Activated CD8-positive, alpha-beta T cell treated with anti-CD3 and anti-CD28 coated beads, Interleukin-2, amount 10 ng/mL, durations not matched to agents 7 days and 5 days (primary cell): Measurements from ENCODE around the gene BICD1. TPM values are rescaled to one million over a fixed set of nuclear protein-coding genes. Genes with fewer than 3 reads are reported as not detected.

Source experiments
- ATAC-seq: fragments of 150-1000 bp; cut with Tn5 transposase; one replicate; pipeline ENCODE4 v1.10.0; 2021; ENCODE audit warnings: moderate library complexity
- CTCF ChIA-PET: fragments of 350-600 bp; sonication (Branson Sonifier 250); formaldehyde crosslinking; loops from one replicate; lab custom pipeline; 2021; ENCODE audit warnings: antibody characterized with exemption; lab: Charles Lee
- POLR2A ChIA-PET: fragments of 350-600 bp; sonication (Branson Sonifier 250); formaldehyde crosslinking; loops from one replicate; lab custom pipeline; 2021; ENCODE audit warnings: antibody characterized with exemption; lab: Charles Lee
- DNase-seq: peaks from one replicate; pipeline ENCODE4 v3.0.0-alpha.2; 2020
- H3K27ac Mint-ChIP-seq: one replicate; pipeline ENCODE4 v1.8.0; 2021; ENCODE audit warnings: mild to moderate bottlenecking, mixed read lengths
- H3K27me3 Mint-ChIP-seq: one replicate; pipeline ENCODE4 v1.8.0; 2021; ENCODE audit warnings: low read depth, mixed read lengths
- H3K36me3 Mint-ChIP-seq: one replicate; pipeline ENCODE4 v1.8.0; 2021; ENCODE audit warnings: low read depth, mixed read lengths
- H3K4me1 Mint-ChIP-seq: one replicate; pipeline ENCODE4 v1.8.0; 2021; ENCODE audit warnings: low read depth, mixed read lengths
- H3K4me3 Mint-ChIP-seq: one replicate; pipeline ENCODE4 v1.8.0; 2021; ENCODE audit warnings: mild to moderate bottlenecking, mixed read lengths
- H3K9me3 Mint-ChIP-seq: one replicate; pipeline ENCODE4 v1.8.0; 2022; ENCODE audit warnings: mixed read lengths; ENCODE audit not compliant: insufficient read depth
- total RNA-seq, 2 experiments: library from RNA; stranded (reverse); gene quantifications; one replicate each; pipeline ENCODE4 v1.2.3, GENCODE V29; 2021

Gene BICD1
- total RNA-seq, 2 experiments from 2014 or later = 16.8 to 17.6 TPM

DNA sequence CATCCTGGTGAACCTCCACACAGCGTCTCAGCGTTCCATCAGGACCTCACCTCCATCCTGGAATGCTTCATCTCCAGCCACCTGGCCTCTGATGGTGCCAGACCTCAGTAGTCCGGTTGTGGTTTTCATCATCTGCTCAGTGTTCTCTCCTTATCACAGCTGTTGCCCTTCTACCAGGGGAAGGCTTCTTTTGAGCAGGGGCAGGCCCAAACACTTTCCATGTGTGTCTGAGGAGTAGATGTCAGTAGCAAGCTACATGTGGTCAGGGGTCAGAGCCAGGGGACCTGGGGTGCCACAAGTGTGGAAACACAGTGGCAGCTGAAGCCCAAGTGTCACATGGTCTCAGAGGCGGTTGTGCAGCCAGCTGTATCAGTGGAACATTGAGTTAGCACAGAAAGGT is 262.6 kb downstream of the BICD1 start:
- H3K27ac Mint-ChIP-seq = no peak overlapping the region
- POLR2A ChIA-PET = no interaction called here
- no peaks in the 10 kb centered on the region for H3K36me3 Mint-ChIP-seq
- H3K4me1 Mint-ChIP-seq = no peaks in the 10 kb centered on the region
- ATAC-seq = no peak
- no peak for DNase-seq
- no peaks in the 10 kb centered on the region for H3K9me3 Mint-ChIP-seq
- H3K4me3 Mint-ChIP-seq = no peak overlapping the region
- CTCF ChIA-PET = no interaction called here
- no peaks in the 10 kb centered on the region for H3K27me3 Mint-ChIP-seq

- CTCF ChIA-PET = interaction anchor here (0.9 kb wide), 1 partner anchor 11 kb away, joined by 3 read pairs; no protein-coding TSS in a partner anchor
- Mint-ChIP-seq H3K27me3 (no peaks in the 10 kb centered on the region), H3K27ac (no peak overlapping the region), H3K4me3 (no peak overlapping the region), H3K9me3 (no peaks in the 10 kb centered on the region), H3K4me1 (no peaks in the 10 kb centered on the region), H3K36me3 (no peaks in the 10 kb centered on the region)
- POLR2A ChIA-PET = no interaction called here
- ATAC-seq (no peak), DNase-seq (no peak)
Measured at GRCh38 chr12:32377344-32378055, 270.9 kb downstream of the BICD1 start.

- H3K27me3 Mint-ChIP-seq = peaks cover 2% of the 10 kb centered on the region
- ChIA-PET CTCF (no interaction called here), POLR2A (no interaction called here)
- H3K36me3 Mint-ChIP-seq = no peaks in the 10 kb centered on the region
- no peak for DNase-seq
- no peak overlapping the region for H3K4me3 Mint-ChIP-seq
- no peaks in the 10 kb centered on the region for H3K9me3 Mint-ChIP-seq
- H3K27ac Mint-ChIP-seq = no peak overlapping the region
- H3K4me1 Mint-ChIP-seq = no peaks in the 10 kb centered on the region
- no peak for ATAC-seq
Measured at GRCh38 chr12:32379213-32379612, 272.6 kb downstream of the BICD1 start.

DNA sequence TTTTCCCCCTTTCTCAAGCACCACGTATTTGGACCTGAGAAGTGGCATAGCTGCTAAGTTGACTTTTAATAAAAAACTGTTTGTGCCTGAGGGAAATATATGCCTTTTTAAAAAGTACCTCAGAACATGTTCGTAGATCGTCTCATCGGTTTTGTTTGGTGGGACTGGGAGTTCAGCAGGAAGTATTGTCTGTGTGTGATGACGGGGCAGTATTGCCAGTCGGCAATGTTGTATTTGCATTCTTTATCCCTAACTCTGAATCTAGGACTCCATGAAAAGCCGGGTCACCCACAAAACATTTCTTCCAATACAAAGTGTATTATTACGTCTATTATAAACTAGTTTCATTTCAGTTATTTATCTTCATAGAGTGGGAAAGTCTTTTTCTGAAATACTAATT is 273.0 kb downstream of the BICD1 start:
- no peak for DNase-seq
- peaks cover 2% of the 10 kb centered on the region for H3K27me3 Mint-ChIP-seq
- no peak overlapping the region for H3K27ac Mint-ChIP-seq
- no peaks in the 10 kb centered on the region for H3K36me3 Mint-ChIP-seq
- no peak overlapping the region for H3K4me3 Mint-ChIP-seq
- ChIA-PET POLR2A (no interaction called here), CTCF (no interaction called here)
- ATAC-seq = no peak
- no peaks in the 10 kb centered on the region for H3K9me3 Mint-ChIP-seq
- no peaks in the 10 kb centered on the region for H3K4me1 Mint-ChIP-seq

DNA sequence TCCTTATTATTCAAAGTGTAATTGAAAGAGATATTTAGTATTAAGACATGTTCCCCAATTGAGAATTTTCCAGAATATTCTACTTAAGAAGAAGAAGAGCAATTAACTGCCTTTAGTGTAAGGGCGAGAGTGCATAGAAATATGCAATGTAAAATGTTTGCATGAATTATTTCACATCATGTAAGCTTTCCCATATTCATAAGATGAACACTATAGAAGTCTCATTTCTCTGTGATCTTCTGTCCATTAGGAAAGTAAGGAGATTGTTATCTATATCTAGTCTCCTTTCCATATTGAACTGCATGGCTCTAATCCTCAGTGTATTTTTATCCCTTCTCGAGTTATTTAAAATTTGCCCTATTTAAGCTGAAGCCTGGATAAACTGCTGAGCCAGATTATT is 275.6 kb downstream of the BICD1 start:
- Mint-ChIP-seq H3K9me3 (no peaks in the 10 kb centered on the region), H3K27me3 (peaks cover 2% of the 10 kb centered on the region), H3K4me1 (no peaks in the 10 kb centered on the region), H3K36me3 (no peaks in the 10 kb centered on the region), H3K4me3 (no peak overlapping the region), H3K27ac (no peak overlapping the region)
- ChIA-PET CTCF (no interaction called here), POLR2A (no interaction called here)
- ATAC-seq (no peak), DNase-seq (no peak)

DNA sequence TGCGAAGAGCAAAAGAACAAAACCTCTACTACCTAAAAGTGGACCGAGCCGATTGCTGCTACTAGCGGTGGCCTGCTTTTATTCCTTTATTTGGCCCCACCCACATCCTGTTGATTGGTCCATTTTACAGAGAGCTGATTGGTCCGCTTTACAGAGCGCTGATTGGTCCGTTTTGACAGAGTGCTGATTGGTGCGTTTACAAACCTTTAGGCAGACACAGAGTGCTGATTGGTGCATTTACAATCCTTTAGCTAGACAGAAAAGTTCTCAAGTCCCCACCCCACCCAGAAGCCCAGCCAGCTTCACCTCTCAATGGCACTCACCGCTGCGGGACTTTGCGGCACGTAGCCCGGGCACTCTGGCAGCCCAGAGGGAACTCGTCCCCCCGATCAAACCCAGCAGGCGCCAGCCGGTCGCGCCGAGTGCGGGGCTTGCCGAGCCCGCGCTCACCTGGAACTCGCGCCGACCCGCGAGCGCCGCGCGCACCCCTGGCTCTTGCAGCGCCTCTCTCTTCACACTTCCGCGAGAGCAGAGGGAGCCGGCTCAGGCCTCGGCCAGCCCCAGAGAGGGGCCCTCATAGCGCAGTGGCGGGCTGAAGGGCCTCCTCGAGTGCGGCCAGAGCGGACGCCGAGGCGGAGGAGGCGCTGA is 284.0 kb downstream of the BICD1 start:
- H3K27ac Mint-ChIP-seq = no peak overlapping the region
- ATAC-seq = peak; percentile 95
- H3K27me3 Mint-ChIP-seq = no peaks in the 10 kb centered on the region
- DNase-seq = peak; percentile 46
- no peaks in the 10 kb centered on the region for H3K36me3 Mint-ChIP-seq
- H3K9me3 Mint-ChIP-seq = no peaks in the 10 kb centered on the region
- CTCF ChIA-PET = interaction anchor here (0.6 kb wide), 1 partner anchor 306 kb away, joined by 3 read pairs; no protein-coding TSS in a partner anchor
- POLR2A ChIA-PET = no interaction called here
- peak overlapping the region; percentile 65 for H3K4me3 Mint-ChIP-seq
- peaks cover 3% of the 10 kb centered on the region for H3K4me1 Mint-ChIP-seq

- DNase-seq (no peak), ATAC-seq (no peak)
- Mint-ChIP-seq H3K9me3 (no peaks in the 10 kb centered on the region), H3K27ac (no peak overlapping the region), H3K4me1 (peaks cover 9% of the 10 kb centered on the region), H3K36me3 (no peaks in the 10 kb centered on the region), H3K27me3 (peaks cover 15% of the 10 kb centered on the region), H3K4me3 (no peak overlapping the region)
- CTCF ChIA-PET = no interaction called here
- POLR2A ChIA-PET = no interaction called here
Measured at GRCh38 chr12:32395026-32395425, 288.4 kb downstream of the BICD1 start.

DNA sequence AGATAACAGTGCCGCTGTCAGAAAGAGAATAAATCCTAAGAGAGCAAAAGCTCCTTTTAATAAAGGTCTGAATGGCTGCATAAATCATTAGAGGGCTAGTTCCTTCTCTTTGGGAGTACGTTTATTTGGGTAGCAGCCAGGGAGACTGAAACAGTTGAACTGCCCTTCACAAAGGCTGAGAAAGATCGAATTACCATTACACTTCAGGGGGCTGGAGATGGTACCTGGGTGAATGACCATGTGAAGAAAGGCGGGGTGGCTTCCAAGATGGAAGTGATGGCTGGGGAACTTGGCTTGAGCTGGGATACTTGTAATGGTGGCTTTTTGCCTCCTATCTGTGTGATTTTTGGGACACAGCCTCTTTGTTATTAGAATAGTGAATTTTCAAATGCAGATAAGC is 291.0 kb downstream of the BICD1 start:
- Mint-ChIP-seq H3K27ac (no peak overlapping the region), H3K4me1 (peaks cover 12% of the 10 kb centered on the region), H3K4me3 (no peak overlapping the region), H3K9me3 (no peaks in the 10 kb centered on the region), H3K27me3 (peaks cover 24% of the 10 kb centered on the region), H3K36me3 (no peaks in the 10 kb centered on the region)
- ChIA-PET CTCF (interaction anchor here (0.6 kb wide), 1 partner anchor 1725 kb away, joined by 3 read pairs; no protein-coding TSS in a partner anchor), POLR2A (no interaction called here)
- ATAC-seq = no peak
- DNase-seq = no peak

GRCh38 chr12:32398181-32398580 is 291.5 kb downstream of the BICD1 start:
- Mint-ChIP-seq H3K36me3 (no peaks in the 10 kb centered on the region), H3K27me3 (peaks cover 26% of the 10 kb centered on the region), H3K27ac (no peak overlapping the region), H3K9me3 (no peaks in the 10 kb centered on the region), H3K4me1 (peaks cover 12% of the 10 kb centered on the region), H3K4me3 (no peak overlapping the region)
- POLR2A ChIA-PET = no interaction called here
- ATAC-seq (no peak), DNase-seq (no peak)
- CTCF ChIA-PET = interaction anchor here (0.6 kb wide), 1 partner anchor 1725 kb away, joined by 3 read pairs; no protein-coding TSS in a partner anchor

- Mint-ChIP-seq H3K27me3 (peaks cover 28% of the 10 kb centered on the region), H3K4me3 (peak overlapping the region; percentile 83), H3K36me3 (no peaks in the 10 kb centered on the region), H3K4me1 (peaks cover 12% of the 10 kb centered on the region), H3K27ac (no peak overlapping the region), H3K9me3 (no peaks in the 10 kb centered on the region)
- no peak for DNase-seq
- CTCF ChIA-PET = no interaction called here
- POLR2A ChIA-PET = no interaction called here
- ATAC-seq = peak; percentile 4
Measured at GRCh38 chr12:32398816-32399369, 292.2 kb downstream of the BICD1 start.

DNA sequence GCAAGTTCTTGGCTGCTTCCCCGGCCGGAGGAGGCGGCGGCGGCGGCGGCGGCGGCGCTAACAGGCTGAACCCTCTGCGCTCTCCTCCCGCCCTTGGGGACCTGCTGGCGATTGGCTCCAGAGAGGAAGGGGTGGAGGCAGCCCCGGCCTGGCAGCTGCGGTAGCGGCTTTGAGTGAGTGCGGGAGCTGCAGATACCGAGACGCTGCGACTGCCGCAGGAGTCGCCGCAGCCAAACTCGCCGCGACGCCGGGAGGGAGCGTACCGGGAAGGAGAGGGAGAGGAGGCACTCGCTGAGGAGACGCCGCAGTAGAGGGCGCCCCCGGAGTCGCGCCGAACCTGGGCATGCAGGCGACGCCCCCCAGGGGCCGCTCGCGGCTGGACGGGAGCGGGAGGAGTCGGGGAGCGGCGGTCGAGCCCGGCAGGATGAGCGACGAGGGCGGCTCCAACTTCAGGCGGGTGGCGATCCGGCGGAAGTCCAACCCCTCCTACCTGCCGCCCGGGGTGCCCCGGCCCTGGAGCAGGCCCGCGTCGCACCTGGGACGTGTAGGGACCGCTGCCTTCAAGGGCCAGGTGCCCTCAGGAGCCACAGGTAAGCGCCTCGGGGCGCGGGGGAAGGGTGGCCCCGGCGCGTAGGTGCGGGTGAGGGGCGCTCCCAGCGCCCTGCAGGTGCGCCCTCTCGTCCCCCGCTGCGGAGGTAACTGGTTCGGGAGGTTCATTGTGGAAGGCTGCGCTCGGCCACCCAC is 292.9 kb downstream of the BICD1 start, which contains the start of gene FGD4:
Gene FGD4, plus strand, starts transcription at position 189 of the 744 bp plus-strand sequence.
- H3K9me3 Mint-ChIP-seq = no peaks in the 10 kb centered on the region
- peak within 1 kb of the TSS; percentile 83 for H3K4me3 Mint-ChIP-seq
- peak; percentile 78 for DNase-seq
- peaks cover 12% of the 10 kb centered on the region for H3K4me1 Mint-ChIP-seq
- peaks cover 29% of the 10 kb centered on the region for H3K27me3 Mint-ChIP-seq
- peak within 1 kb of the TSS; percentile 13 for H3K27ac Mint-ChIP-seq
- peak; percentile 91 for ATAC-seq
- POLR2A ChIA-PET = no interaction called here
- CTCF ChIA-PET = interaction anchor here (1.1 kb wide), 1 partner anchor 356 kb away, joined by 3 read pairs; the partner anchor contains the start of gene YARS2
- H3K36me3 Mint-ChIP-seq = no peaks in the 10 kb centered on the region
